Mesothelial cell of epicardium (in vitro differentiated cells): Measurements from ENCODE around the gene TXNRD3. TPM values are rescaled to one million over a fixed set of nuclear protein-coding genes. Genes with fewer than 3 reads are reported as not detected.

Experiments
- DNase-seq, 2 experiments: peaks; one replicate each; pipeline ENCODE4 v3.0.0; 2021; ENCODE audit warnings: low spot score in 2 of 2; ENCODE audit not compliant: unreplicated experiment in 2 of 2
- H3K27ac Mint-ChIP-seq: 2 replicates; pipeline ENCODE4 v1.8.0; 2021; ENCODE audit warnings: mixed read lengths
- H3K27me3 Mint-ChIP-seq: 2 replicates; pipeline ENCODE4 v1.8.0; 2021; ENCODE audit warnings: low read depth, mixed read lengths
- H3K36me3 Mint-ChIP-seq: 2 replicates; pipeline ENCODE4 v1.8.0; 2021; ENCODE audit warnings: mixed read lengths
- H3K4me1 Mint-ChIP-seq: 2 replicates; pipeline ENCODE4 v1.8.0; 2021; ENCODE audit warnings: mixed read lengths
- H3K4me3 Mint-ChIP-seq: 2 replicates; pipeline ENCODE4 v1.8.0; 2021; ENCODE audit warnings: mild to moderate bottlenecking, moderate library complexity, mixed read lengths
- H3K9me3 Mint-ChIP-seq: 2 replicates; pipeline ENCODE4 v1.8.0; 2021; ENCODE audit warnings: mixed read lengths
- CTCF ChIP-seq: fragments of 200-600 bp; sonication (generic); IDR thresholded peaks from one replicate; pipeline ENCODE4 v1.5.0; 2021; ENCODE audit warnings: antibody characterized with exemption; ENCODE audit not compliant: unreplicated experiment
- total RNA-seq: library from RNA; stranded (reverse); gene quantifications from 3 replicates; pipeline ENCODE4 v1.2.1, GENCODE V29; 2021

TXNRD3 gene
- total RNA-seq, 1 donor from 2014 or later, result 18.4 TPM

GRCh38 chr3:126677862-126678503, 23.1 kb upstream of the TXNRD3 start:
- H3K4me1 Mint-ChIP-seq, result peaks cover 26% of the 10 kb centered on the region
- DNase-seq, result no peak
- peaks cover 7% of the 10 kb centered on the region for H3K9me3 Mint-ChIP-seq
- no peaks in the 10 kb centered on the region for H3K36me3 Mint-ChIP-seq
- no peak for TF ChIP-seq CTCF
- no peak overlapping the region for H3K4me3 Mint-ChIP-seq
- H3K27me3 Mint-ChIP-seq, result peaks cover 46% of the 10 kb centered on the region
- H3K27ac Mint-ChIP-seq, result no peak overlapping the region

- Mint-ChIP-seq H3K36me3 (no peaks in the 10 kb centered on the region), H3K4me1 (peaks cover 23% of the 10 kb centered on the region), H3K4me3 (no peak overlapping the region), H3K27me3 (peaks cover 46% of the 10 kb centered on the region), H3K27ac (no peak overlapping the region), H3K9me3 (peaks cover 7% of the 10 kb centered on the region)
- DNase-seq, result no peak
- no peak for TF ChIP-seq CTCF
Observed at GRCh38 chr3:126676919-126677705, 22.2 kb upstream of the TXNRD3 start.

GRCh38 chr3:126672741-126673140, 17.8 kb upstream of the TXNRD3 start:
- H3K4me1 Mint-ChIP-seq, result no peaks in the 10 kb centered on the region
- no peak for DNase-seq

GRCh38 chr3:126672340-126672739, 17.4 kb upstream of the TXNRD3 start:
- H3K27ac Mint-ChIP-seq, result no peak overlapping the region
- H3K36me3 Mint-ChIP-seq, result no peaks in the 10 kb centered on the region
- H3K4me1 Mint-ChIP-seq, result no peaks in the 10 kb centered on the region

More at GRCh38 chr3:126672741-126673140, 17.8 kb upstream of the TXNRD3 start:
- no peaks in the 10 kb centered on the region for H3K36me3 Mint-ChIP-seq
- no peak overlapping the region for H3K27ac Mint-ChIP-seq
- H3K27me3 Mint-ChIP-seq, result peaks cover 26% of the 10 kb centered on the region
- peaks cover 7% of the 10 kb centered on the region for H3K9me3 Mint-ChIP-seq
- no peak overlapping the region for H3K4me3 Mint-ChIP-seq
- TF ChIP-seq CTCF, result no peak

GRCh38 chr3:126671521-126671920, 16.6 kb upstream of the TXNRD3 start:
- Mint-ChIP-seq H3K4me3 (no peak overlapping the region), H3K27me3 (peaks cover 16% of the 10 kb centered on the region), H3K36me3 (no peaks in the 10 kb centered on the region), H3K9me3 (peaks cover 7% of the 10 kb centered on the region), H3K4me1 (no peaks in the 10 kb centered on the region), H3K27ac (no peak overlapping the region)
- TF ChIP-seq CTCF, result no peak
- no peak for DNase-seq

More at GRCh38 chr3:126672340-126672739, 17.4 kb upstream of the TXNRD3 start:
- no peak for DNase-seq
- Mint-ChIP-seq H3K4me3 (no peak overlapping the region), H3K27me3 (peaks cover 22% of the 10 kb centered on the region), H3K9me3 (peaks cover 7% of the 10 kb centered on the region)
- no peak for TF ChIP-seq CTCF
